Liver (tissue), 9 donors: ENCODE data around the gene ST3GAL3. TPM values are rescaled to one million over a fixed set of nuclear protein-coding genes. Genes with fewer than 3 reads are reported as not detected.

ENCODE experiments used
- DNase-seq: peaks from one replicate; pipeline ENCODE4 v3.0.0-alpha.2; 2017; ENCODE audit warnings: low spot score
- H3K27ac ChIP-seq, 2 donors: one replicate each; pipeline ENCODE4 v1.7.0; 2013; ENCODE audit warnings: inconsistent platforms in 2 of 2, low read length in 2 of 2, control low read depth in 1 of 2, low read depth in 1 of 2, mild to moderate bottlenecking in 1 of 2
- H3K27me3 ChIP-seq, 4 donors: one replicate each; pipeline versions ENCODE4 v1.6.1 to v1.7.0; 2013; ENCODE audit warnings: low read length in 3 of 4, inconsistent platforms in 1 of 4, mild to moderate bottlenecking in 1 of 4, moderate library complexity in 1 of 4; ENCODE audit not compliant: control insufficient read depth in 4 of 4, insufficient read depth in 4 of 4
- H3K36me3 ChIP-seq, 4 donors: one replicate each; pipeline versions ENCODE4 v1.6.1 to v1.7.0; 2013; ENCODE audit warnings: low read length in 3 of 4, mild to moderate bottlenecking in 3 of 4, low read depth in 1 of 4, moderate library complexity in 1 of 4; ENCODE audit not compliant: control insufficient read depth in 4 of 4, insufficient read depth in 3 of 4
- H3K4me1 ChIP-seq, 4 donors: one replicate each; pipeline versions ENCODE4 v1.6.1 to v1.7.0; 2013; ENCODE audit warnings: low read length in 3 of 4, mild to moderate bottlenecking in 3 of 4, moderate library complexity in 1 of 4; ENCODE audit not compliant: control insufficient read depth in 4 of 4, insufficient read depth in 4 of 4
- H3K4me3 ChIP-seq, 3 donors: one replicate each; pipeline versions ENCODE4 v1.6.1 to v1.7.0; 2013; ENCODE audit warnings: low read length in 3 of 3, control low read depth in 1 of 3, low read depth in 1 of 3, mild to moderate bottlenecking in 1 of 3
- H3K9ac ChIP-seq, 2 donors: one replicate each; pipeline ENCODE4 v1.7.0; 2013; ENCODE audit warnings: low read length in 2 of 2, mild to moderate bottlenecking in 2 of 2, moderate library complexity in 2 of 2, control low read depth in 1 of 2, low read depth in 1 of 2
- H3K9me3 ChIP-seq, 4 donors: one replicate each; pipeline versions ENCODE4 v1.6.1 to v1.7.0; 2013; ENCODE audit warnings: low read length in 3 of 4; ENCODE audit not compliant: control insufficient read depth in 4 of 4
- EGR1 ChIP-seq, 2 donors: IDR thresholded peaks; 2 replicates each; pipeline ENCODE4 v1.6.1; 2016 to 2018; ENCODE audit warnings: antibody characterized with exemption in 2 of 2, low read depth in 2 of 2
- FOXA1 ChIP-seq: IDR thresholded peaks from 2 replicates; pipeline ENCODE4 v1.6.1; 2016; ENCODE audit warnings: antibody characterized with exemption
- FOXA2 ChIP-seq: IDR thresholded peaks from 2 replicates; pipeline ENCODE4 v1.6.1; 2016; ENCODE audit warnings: antibody characterized with exemption
- GABPA ChIP-seq, 2 donors: IDR thresholded peaks in 1 of 2; conservative IDR thresholded peaks in 1 of 2; 2 replicates each; pipeline ENCODE4 v1.6.1; 2016; ENCODE audit warnings: antibody characterized with exemption in 2 of 2, mild to moderate bottlenecking in 1 of 2, moderate library complexity in 1 of 2
- HNF4G ChIP-seq: IDR thresholded peaks from 2 replicates; pipeline ENCODE4 v1.6.1; 2016; ENCODE audit warnings: antibody characterized with exemption
- JUND ChIP-seq, 2 donors: IDR thresholded peaks; 2 replicates each; pipeline ENCODE4 v1.6.1; 2016; ENCODE audit warnings: antibody characterized with exemption in 2 of 2
- NR2F2 ChIP-seq: IDR thresholded peaks from 2 replicates; pipeline ENCODE4 v1.6.1; 2016; ENCODE audit warnings: antibody characterized with exemption
- SP1 ChIP-seq: IDR thresholded peaks from 2 replicates; pipeline ENCODE4 v1.6.1; 2018; ENCODE audit warnings: antibody characterized with exemption, mild to moderate bottlenecking
- TAF1 ChIP-seq: conservative IDR thresholded peaks from 2 replicates; pipeline ENCODE4 v1.6.1; 2016; ENCODE audit warnings: antibody characterized with exemption, mild to moderate bottlenecking
- YY1 ChIP-seq: IDR thresholded peaks from 2 replicates; pipeline ENCODE4 v1.6.1; 2016; ENCODE audit warnings: antibody characterized with exemption, mild to moderate bottlenecking
- WGBS: extraction: QIAGEN DNeasy Blood & Tissue Kit; methylation state at CpG from one replicate; pipeline ENCODE4 v1.1.7; 2013; 5-methylcytosine and 5-hydroxymethylcytosine counted together
- polyA plus RNA-seq, 2 donors: library from polyadenylated mRNA; stranded (reverse) in 1 of 2; unstranded in 1 of 2; fragments of 200-250 nt in 1 of 2; fragments of >200 nt in 1 of 2; fragmentation: Nextera tagmentation in 1 of 2; extraction: Ambion mirVana in 1 of 2; gene quantifications; one replicate each; pipeline versions ENCODE4 v1.2.1 to v1.2.3, GENCODE V29; 2013 to 2015
- total RNA-seq, 2 donors: library from RNA; depleted of rRNA; stranded (reverse); fragments of >200 nt; gene quantifications; one replicate each; pipeline ENCODE4 v1.2.3, GENCODE V29; 2014
- TF ChIP-seq, protein P1 (sequence below): IDR thresholded peaks from 2 replicates; pipeline ENCODE4 v1.6.1; 2016; ENCODE audit warnings: antibody characterized with exemption
- TF ChIP-seq, protein P2 (sequence below): IDR thresholded peaks from 2 replicates; pipeline ENCODE4 v1.6.1; 2016; ENCODE audit warnings: antibody characterized with exemption, mild to moderate bottlenecking
- TF ChIP-seq, protein P3 (sequence below): IDR thresholded peaks from 2 replicates; pipeline ENCODE4 v1.6.1; 2016; ENCODE audit warnings: antibody characterized with exemption
- TF ChIP-seq, protein P4 (sequence below): IDR thresholded peaks from 2 replicates; pipeline ENCODE4 v1.6.1; 2016; ENCODE audit warnings: antibody characterized with exemption
- donor health status: healthy.
- donor health status: healthy.
- donor health status: healthy.
- donor health status: healthy.
- donor health status: healthy.

Gene ST3GAL3
- total and polyA plus RNA-seq, 4 donors, result 4.9 to 11.4 (median 8.1) TPM

DNA sequence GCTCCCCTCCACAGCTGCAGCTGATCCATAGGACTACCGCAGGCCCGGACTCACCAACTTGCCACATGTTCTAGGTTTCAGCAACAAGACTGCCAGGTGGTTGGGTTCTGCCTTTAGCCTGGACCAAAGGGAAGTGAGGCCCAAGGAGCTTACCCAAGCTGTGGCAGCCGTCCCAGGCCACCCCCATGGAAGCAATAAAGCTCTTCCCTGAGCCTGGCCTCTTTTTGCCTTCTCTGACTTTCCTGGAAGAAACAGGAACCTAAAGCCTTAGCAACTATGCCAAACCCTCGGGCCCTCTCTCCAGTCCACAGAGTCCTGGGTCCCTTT lies 223.6 kb downstream of the ST3GAL3 start (continued):
- TF ChIP-seq, protein P1, sequence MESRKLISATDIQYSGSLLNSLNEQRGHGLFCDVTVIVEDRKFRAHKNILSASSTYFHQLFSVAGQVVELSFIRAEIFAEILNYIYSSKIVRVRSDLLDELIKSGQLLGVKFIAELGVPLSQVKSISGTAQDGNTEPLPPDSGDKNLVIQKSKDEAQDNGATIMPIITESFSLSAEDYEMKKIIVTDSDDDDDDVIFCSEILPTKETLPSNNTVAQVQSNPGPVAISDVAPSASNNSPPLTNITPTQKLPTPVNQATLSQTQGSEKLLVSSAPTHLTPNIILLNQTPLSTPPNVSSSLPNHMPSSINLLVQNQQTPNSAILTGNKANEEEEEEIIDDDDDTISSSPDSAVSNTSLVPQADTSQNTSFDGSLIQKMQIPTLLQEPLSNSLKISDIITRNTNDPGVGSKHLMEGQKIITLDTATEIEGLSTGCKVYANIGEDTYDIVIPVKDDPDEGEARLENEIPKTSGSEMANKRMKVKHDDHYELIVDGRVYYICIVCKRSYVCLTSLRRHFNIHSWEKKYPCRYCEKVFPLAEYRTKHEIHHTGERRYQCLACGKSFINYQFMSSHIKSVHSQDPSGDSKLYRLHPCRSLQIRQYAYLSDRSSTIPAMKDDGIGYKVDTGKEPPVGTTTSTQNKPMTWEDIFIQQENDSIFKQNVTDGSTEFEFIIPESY, result no peak
- TF ChIP-seq YY1 (no peak), FOXA1 (no peak), GABPA (IDR thresholded peaks at IDR 0.05 in 1 of 2, conservative IDR thresholded peaks at IDR 0.05 in 1 of 2) (no peak)

DNA sequence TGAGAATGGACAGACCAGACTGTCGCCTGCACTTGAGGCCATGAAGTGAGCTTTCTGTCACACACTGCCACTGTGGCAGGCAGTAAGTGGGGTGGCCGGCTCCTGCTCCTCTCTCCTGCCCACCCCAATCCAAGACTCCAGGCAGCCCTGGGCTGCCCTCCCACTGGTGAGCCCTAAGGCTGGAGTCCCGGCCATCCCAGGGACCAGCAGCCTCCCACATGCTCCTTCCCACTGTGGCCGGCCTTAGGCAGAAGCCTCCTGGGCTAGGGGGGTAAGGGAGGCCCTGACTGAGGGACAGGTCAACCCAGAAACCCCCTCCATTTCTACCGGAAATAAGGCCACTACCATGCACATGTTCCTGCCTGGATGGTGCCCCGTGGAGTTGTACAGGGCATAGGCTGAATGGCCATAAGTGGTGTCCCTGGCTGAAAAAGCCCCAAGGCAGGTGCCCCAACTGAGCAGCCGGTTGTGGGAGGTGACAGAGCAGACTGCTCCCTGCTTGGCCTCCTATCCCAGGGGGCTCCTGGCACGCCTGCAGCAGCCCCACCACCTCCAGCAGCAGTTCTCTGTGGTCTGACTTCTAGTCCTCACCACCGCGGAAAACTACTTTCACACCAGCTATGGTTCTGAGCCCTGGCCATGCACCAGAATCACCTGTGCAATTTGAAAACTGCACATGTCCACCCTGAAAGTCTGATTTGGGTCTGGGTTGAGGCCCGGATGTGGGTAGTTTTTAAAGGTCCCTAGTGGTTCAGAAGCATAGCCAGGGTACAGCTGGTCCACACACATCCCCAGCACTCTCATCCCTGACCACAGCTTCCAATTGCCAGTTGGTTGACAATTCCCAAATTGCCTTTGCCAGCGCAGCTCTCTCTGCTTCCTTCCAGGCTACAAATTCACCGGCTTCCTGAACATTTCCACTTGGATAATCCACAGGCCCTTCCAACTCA lies 224.7 kb downstream of the ST3GAL3 start:
- Histone ChIP-seq H3K4me3 (no peak overlapping the region), H3K27ac (no peak overlapping the region), H3K4me1 (peaks cover 10 to 25% (median 15%) of the 10 kb centered on the region in 4 donors), H3K36me3 (peaks cover 0 to 4% (median 0%) of the 10 kb centered on the region in 4 donors), H3K9ac (no peak overlapping the region), H3K9me3 (no peaks in the 10 kb centered on the region), H3K27me3 (no peaks in the 10 kb centered on the region)
- TF ChIP-seq, protein P2, sequence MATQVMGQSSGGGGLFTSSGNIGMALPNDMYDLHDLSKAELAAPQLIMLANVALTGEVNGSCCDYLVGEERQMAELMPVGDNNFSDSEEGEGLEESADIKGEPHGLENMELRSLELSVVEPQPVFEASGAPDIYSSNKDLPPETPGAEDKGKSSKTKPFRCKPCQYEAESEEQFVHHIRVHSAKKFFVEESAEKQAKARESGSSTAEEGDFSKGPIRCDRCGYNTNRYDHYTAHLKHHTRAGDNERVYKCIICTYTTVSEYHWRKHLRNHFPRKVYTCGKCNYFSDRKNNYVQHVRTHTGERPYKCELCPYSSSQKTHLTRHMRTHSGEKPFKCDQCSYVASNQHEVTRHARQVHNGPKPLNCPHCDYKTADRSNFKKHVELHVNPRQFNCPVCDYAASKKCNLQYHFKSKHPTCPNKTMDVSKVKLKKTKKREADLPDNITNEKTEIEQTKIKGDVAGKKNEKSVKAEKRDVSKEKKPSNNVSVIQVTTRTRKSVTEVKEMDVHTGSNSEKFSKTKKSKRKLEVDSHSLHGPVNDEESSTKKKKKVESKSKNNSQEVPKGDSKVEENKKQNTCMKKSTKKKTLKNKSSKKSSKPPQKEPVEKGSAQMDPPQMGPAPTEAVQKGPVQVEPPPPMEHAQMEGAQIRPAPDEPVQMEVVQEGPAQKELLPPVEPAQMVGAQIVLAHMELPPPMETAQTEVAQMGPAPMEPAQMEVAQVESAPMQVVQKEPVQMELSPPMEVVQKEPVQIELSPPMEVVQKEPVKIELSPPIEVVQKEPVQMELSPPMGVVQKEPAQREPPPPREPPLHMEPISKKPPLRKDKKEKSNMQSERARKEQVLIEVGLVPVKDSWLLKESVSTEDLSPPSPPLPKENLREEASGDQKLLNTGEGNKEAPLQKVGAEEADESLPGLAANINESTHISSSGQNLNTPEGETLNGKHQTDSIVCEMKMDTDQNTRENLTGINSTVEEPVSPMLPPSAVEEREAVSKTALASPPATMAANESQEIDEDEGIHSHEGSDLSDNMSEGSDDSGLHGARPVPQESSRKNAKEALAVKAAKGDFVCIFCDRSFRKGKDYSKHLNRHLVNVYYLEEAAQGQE, result no peak
- TF ChIP-seq, protein P1, result no peak
- TF ChIP-seq TAF1 (no peak), NR2F2 (no peak), FOXA2 (no peak), JUND (IDR thresholded peaks at IDR 0.05) (no peak), SP1 (no peak), FOXA1 (no peak), HNF4G (no peak), YY1 (no peak), EGR1 (IDR thresholded peaks at IDR 0.05; ENCODE audit: low read depth in 2 of 2) (no peak)
- TF ChIP-seq, protein P3, sequence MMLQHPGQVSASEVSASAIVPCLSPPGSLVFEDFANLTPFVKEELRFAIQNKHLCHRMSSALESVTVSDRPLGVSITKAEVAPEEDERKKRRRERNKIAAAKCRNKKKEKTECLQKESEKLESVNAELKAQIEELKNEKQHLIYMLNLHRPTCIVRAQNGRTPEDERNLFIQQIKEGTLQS, result no peak
- TF ChIP-seq, protein P4, sequence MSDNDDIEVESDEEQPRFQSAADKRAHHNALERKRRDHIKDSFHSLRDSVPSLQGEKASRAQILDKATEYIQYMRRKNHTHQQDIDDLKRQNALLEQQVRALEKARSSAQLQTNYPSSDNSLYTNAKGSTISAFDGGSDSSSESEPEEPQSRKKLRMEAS, result no peak
- DNase-seq, result no peak
- WGBS, result 95% methylated on average over 13 of the region's 13 CpGs
